Sigmoid colon (tissue), 7 donors: ENCODE results near the gene SPRR1B. TPM values are rescaled to one million over a fixed set of nuclear protein-coding genes. Genes with fewer than 3 reads are reported as not detected.

Experiments
- DNase-seq: peaks from one replicate; pipeline ENCODE4 v3.0.0-alpha.2; 2019
- H3K27ac ChIP-seq, 4 donors: fragments of 200-600 bp; sonication (generic); one replicate each; pipeline ENCODE4 v1.5.1; 2016 to 2019; ENCODE audit warnings: mild to moderate bottlenecking in 1 of 4
- H3K27me3 ChIP-seq, 3 donors: fragments of 200-600 bp; sonication (generic); one replicate each; pipeline ENCODE4 v1.5.1; 2019; ENCODE audit warnings: mild to moderate bottlenecking in 1 of 3
- H3K36me3 ChIP-seq, 4 donors: fragments of 200-600 bp; sonication (generic); one replicate each; pipeline ENCODE4 v1.5.1; 2016 to 2019
- H3K4me1 ChIP-seq, 4 donors: fragments of 200-600 bp; sonication (generic); one replicate each; pipeline ENCODE4 v1.5.1; 2017 to 2019
- H3K4me3 ChIP-seq, 4 donors: fragments of 200-600 bp; sonication (generic); one replicate each; pipeline ENCODE4 v1.5.1; 2017 to 2019; ENCODE audit warnings: mild to moderate bottlenecking in 2 of 4, moderate library complexity in 1 of 4
- H3K9me3 ChIP-seq, 4 donors: fragments of 200-600 bp in 3 of 4; sonication (generic) in 3 of 4; one replicate each; pipeline versions ENCODE4 v1.5.1 to v1.6.1; 2013 to 2019
- CTCF ChIP-seq, 4 experiments: fragments of 450-650 bp in 3 of 4; fragments of 200-600 bp in 1 of 4; IDR thresholded peaks; one replicate each; pipeline ENCODE4 v1.5.1; 2016 to 2019; ENCODE audit warnings: antibody characterized with exemption in 4 of 4, mild to moderate bottlenecking in 3 of 4, moderate library complexity in 2 of 4
- EP300 ChIP-seq, 4 donors: sonication (generic); formaldehyde crosslinking; IDR thresholded peaks; one replicate each; pipeline ENCODE4 v1.6.1; 2017; ENCODE audit warnings: antibody characterized with exemption in 4 of 4
- POLR2A ChIP-seq, 2 donors: fragments of 450-650 bp; IDR thresholded peaks; one replicate each; pipeline ENCODE4 v1.6.1; 2016; ENCODE audit warnings: antibody characterized with exemption in 2 of 2, mild to moderate bottlenecking in 2 of 2, moderate library complexity in 2 of 2
- POLR2AphosphoS5 ChIP-seq, 4 donors: sonication (generic); formaldehyde crosslinking; IDR thresholded peaks; one replicate each; pipeline ENCODE4 v1.6.1; 2017; ENCODE audit warnings: antibody characterized with exemption in 4 of 4
- WGBS, 2 donors: extraction: QIAGEN DNeasy Blood & Tissue Kit; methylation state at CpG; one replicate each; pipeline ENCODE4 v1.1.7; 2013; 5-methylcytosine and 5-hydroxymethylcytosine counted together
- intact Hi-C: fragments of 100-400 bp; cut with DNase I; formaldehyde crosslinking; loops from one replicate; pipeline ENCODE4 v1.15.1; 2023
- polyA plus RNA-seq, 3 donors: library from polyadenylated mRNA; stranded (reverse); fragments of 200-250 nt; gene quantifications; one replicate each; pipeline ENCODE4 v1.2.3, GENCODE V29; 2013
- total RNA-seq, 4 donors: library from RNA; depleted of rRNA; stranded (reverse); fragments of >200 nt; gene quantifications; one replicate each; pipeline ENCODE4 v1.1.0, GENCODE V29; 2016
- donor health status: healthy with polysubstance abuse.
- donor health status: Bipolar disorder and iron deficiency.
- donor health status: healthy.

SPRR1B gene, protein sequence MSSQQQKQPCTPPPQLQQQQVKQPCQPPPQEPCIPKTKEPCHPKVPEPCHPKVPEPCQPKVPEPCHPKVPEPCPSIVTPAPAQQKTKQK
- total RNA-seq (not detected), polyA plus RNA-seq (1 to 10 TPM in 1 of 3 donors, under 1 TPM in 1, not detected in 1; 0.19 to 3.0 TPM)

DNA sequence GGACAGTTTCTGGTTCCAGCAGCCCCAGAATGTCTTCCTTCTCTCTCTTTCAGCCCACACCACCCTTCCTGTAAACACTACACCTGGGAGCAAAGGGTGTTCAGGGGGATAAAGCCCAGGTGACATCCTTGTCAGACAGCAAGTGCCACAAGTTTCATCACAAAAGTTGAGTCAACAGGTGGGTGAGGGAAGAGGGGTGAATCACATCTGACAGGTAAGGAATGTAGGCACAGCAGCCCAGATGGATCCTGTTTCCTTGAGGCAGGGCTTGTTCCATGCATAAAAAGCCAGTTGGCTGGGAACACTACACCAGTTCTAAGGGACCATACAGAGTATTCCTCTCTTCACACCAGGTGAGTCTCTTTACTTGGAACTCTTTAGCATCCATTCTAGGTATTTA, at the start of gene SPRR1B:
TSS of gene SPRR1B (plus strand) at position 309 of the 400 bp plus-strand sequence. CDS start 1,143 bp downstream, outside the sequence.
- TF ChIP-seq POLR2AphosphoS5 (IDR thresholded peaks at IDR 0.05) = no peak
- TF ChIP-seq CTCF (IDR thresholded peaks at IDR 0.05) = no peak
- TF ChIP-seq EP300 (IDR thresholded peaks at IDR 0.05) = no peak
- TF ChIP-seq POLR2A (IDR thresholded peaks at IDR 0.05) = no peak
- Histone ChIP-seq H3K9me3 (no peaks in the 10 kb centered on the region), H3K36me3 (no peaks in the 10 kb centered on the region), H3K27me3 (no peaks in the 10 kb centered on the region), H3K4me3 (no peak within 1 kb of the TSS), H3K27ac (no peak within 1 kb of the TSS), H3K4me1 (no peaks in the 10 kb centered on the region)
- intact Hi-C loops = no loop called here
- no peak for DNase-seq

GRCh38 chr1:152982076-152982475, 48.9 kb upstream of the SPRR1B start:
- H3K27ac ChIP-seq = no peak overlapping the region
- 84 to 88% methylated on average over 4 of the region's 4 CpGs for WGBS, 2 donors
- H3K4me3 ChIP-seq = no peak overlapping the region
- no peaks in the 10 kb centered on the region for H3K36me3 ChIP-seq
- TF ChIP-seq POLR2AphosphoS5 (IDR thresholded peaks at IDR 0.05) (no peak), CTCF (IDR thresholded peaks at IDR 0.05) (no peak), EP300 (IDR thresholded peaks at IDR 0.05) (no peak), POLR2A (IDR thresholded peaks at IDR 0.05) (no peak)
- no peaks in the 10 kb centered on the region for H3K9me3 ChIP-seq
- no peaks in the 10 kb centered on the region for H3K4me1 ChIP-seq
- intact Hi-C loops = no loop called here
- no peak for DNase-seq
- H3K27me3 ChIP-seq = no peaks in the 10 kb centered on the region

DNA sequence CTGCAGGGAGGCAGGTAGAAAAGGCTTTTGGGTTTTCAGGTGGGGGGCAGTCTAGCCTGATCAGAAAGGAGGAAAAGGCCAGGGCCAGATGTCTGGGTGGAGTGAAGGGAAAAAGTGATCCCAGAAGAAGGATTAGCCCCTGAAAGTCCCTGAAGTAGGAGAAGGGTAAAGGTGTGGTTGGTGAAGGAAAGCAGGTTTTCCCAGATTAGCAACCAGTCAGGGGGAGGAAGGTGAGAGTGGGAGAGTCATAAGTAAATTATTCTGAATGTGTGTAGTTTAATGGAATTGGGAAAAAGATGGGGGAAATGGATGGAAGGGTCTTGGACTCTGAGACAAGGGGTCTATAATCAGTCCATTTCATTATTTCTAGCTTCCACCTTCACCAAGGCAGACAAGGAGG, 47.8 kb upstream of the SPRR1B start:
- no peaks in the 10 kb centered on the region for H3K27me3 ChIP-seq
- DNase-seq = no peak
- no peak overlapping the region for H3K4me3 ChIP-seq
- no peaks in the 10 kb centered on the region for H3K9me3 ChIP-seq
- H3K4me1 ChIP-seq = no peaks in the 10 kb centered on the region
- intact Hi-C loops = no loop called here
- no peaks in the 10 kb centered on the region for H3K36me3 ChIP-seq
- TF ChIP-seq POLR2AphosphoS5 (IDR thresholded peaks at IDR 0.05) = no peak
- no peak for TF ChIP-seq CTCF (IDR thresholded peaks at IDR 0.05)
- H3K27ac ChIP-seq = no peak overlapping the region

GRCh38 chr1:152983743-152984142, 47.3 kb upstream of the SPRR1B start, which contains the start of gene SPRR1A:
TSS of gene SPRR1A (plus strand) at chr1:152984081. CDS start at chr1:152985231, 1,150 bp downstream.
- H3K9me3 ChIP-seq = no peaks in the 10 kb centered on the region
- TF ChIP-seq POLR2A (IDR thresholded peaks at IDR 0.05) = no peak
- TF ChIP-seq CTCF (IDR thresholded peaks at IDR 0.05) = no peak
- TF ChIP-seq EP300 (IDR thresholded peaks at IDR 0.05) = no peak
- TF ChIP-seq POLR2AphosphoS5 (IDR thresholded peaks at IDR 0.05) = no peak
- no peaks in the 10 kb centered on the region for H3K27me3 ChIP-seq
- intact Hi-C loops = no loop called here
- H3K36me3 ChIP-seq = no peaks in the 10 kb centered on the region
- no peak within 1 kb of the TSS for H3K27ac ChIP-seq
- H3K4me3 ChIP-seq = no peak within 1 kb of the TSS
- WGBS, 2 donors = 40 to 74% methylated on average over 3 of the region's 3 CpGs
- no peaks in the 10 kb centered on the region for H3K4me1 ChIP-seq
- no peak for DNase-seq

DNA sequence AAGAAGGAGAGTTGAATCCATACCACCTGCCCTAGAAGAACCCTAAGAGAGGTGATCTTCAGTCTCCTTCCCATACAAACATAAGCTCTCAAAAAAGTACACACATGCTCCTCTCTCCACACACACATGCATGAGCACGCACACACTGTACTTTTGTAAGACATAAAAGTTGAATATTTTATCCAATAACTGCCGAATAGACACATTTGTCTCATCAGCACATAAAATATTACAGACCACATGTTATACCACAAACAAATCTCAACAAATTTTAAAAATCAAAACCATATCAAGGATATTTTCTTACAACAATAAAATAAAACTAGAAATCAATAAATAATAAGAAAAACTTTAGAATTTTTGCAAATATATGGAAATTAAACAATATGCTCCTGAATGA, 44.4 kb upstream of the SPRR1B start:
- no peak for DNase-seq
- no peaks in the 10 kb centered on the region for H3K9me3 ChIP-seq
- TF ChIP-seq POLR2A (IDR thresholded peaks at IDR 0.05) = no peak
- no peak for TF ChIP-seq CTCF (IDR thresholded peaks at IDR 0.05)
- TF ChIP-seq EP300 (IDR thresholded peaks at IDR 0.05) = no peak
- TF ChIP-seq POLR2AphosphoS5 (IDR thresholded peaks at IDR 0.05) = no peak
- no peaks in the 10 kb centered on the region for H3K4me1 ChIP-seq
- no peak overlapping the region for H3K4me3 ChIP-seq
- intact Hi-C loops = no loop called here
- H3K27me3 ChIP-seq = no peaks in the 10 kb centered on the region
- no peaks in the 10 kb centered on the region for H3K36me3 ChIP-seq
- no peak overlapping the region for H3K27ac ChIP-seq
- WGBS, 2 donors = 87 to 91% methylated on average over 2 of the region's 2 CpGs
